T-helper 1 cell treated with Interleukin-12 subunit alpha and Interleukin-12 subunit beta and Interleukin-4 antibody, amounts not matched to agents 30 ng/mL and 1 ng/mL, for 36 hours (primary cell): Measurements from ENCODE around the gene GPS2. TPM values are rescaled to one million over a fixed set of nuclear protein-coding genes. Genes with fewer than 3 reads are reported as not detected.

Experiments used
- intact Hi-C: fragments of 100-400 bp; cut with micrococcal nuclease; formaldehyde crosslinking; loops from one replicate; pipeline ENCODE4 v1.15.1; 2024
- total RNA-seq: library from RNA; stranded (reverse); gene quantifications from 2 replicates; pipeline ENCODE4 v1.2.3, GENCODE V29; 2022

The GPS2 gene
- total RNA-seq, 1 donor from 2014 or later: 90.6 TPM

DNA sequence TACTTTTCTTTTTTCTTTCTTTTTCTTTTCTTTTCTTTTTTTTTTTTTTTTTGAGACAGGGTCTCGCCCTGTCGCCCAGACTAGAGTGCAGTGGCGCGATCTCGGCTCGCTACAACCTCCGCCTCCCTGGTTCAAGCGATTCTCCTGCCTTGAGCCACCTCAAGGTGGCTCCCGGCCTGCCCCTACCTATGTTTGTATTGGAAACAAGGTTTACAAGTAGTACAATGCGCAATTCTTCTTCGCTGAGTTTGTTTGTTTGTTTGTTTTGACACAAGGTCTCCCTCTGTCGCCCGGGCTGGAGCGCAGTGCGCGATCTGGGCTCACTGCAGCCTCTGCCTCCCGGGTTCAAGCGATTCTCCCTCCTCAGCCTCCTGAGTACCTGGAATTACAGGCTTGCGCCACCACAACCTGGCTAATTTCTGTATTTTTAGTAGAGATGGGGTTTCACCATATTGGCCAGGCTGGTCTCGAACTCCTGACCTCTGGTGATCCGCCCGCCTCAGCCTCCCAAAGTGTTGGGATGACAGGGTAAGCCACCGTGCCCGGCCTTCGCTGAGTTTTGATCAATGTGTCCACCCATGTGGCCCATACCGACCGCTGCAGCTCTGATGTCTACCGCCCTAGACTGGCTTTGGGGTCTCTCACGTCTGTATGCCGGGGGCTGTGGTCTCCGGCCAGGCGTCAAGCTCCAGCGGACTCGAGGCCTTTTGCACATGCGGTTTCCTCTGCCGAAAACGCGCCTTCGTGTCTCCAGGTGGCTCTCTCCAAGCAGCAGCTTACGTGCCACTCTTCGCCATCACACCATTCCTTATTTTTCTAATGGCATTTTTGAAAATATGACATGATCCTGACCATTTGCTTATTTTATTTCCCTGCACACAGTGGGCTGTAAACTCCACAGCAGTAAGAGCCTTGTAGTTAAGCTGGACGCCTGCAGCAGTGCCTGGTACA lies 19.7 kb downstream of the GPS2 start:
- intact Hi-C loops: loop anchor here (1.0 to 10.0 kb wide), 5 partner anchors 15 to 250 kb away; partner anchors contain the start of gene ELP5

- intact Hi-C loops: loop anchor here (1.0 to 10.0 kb wide), 3 partner anchors 13 to 160 kb away; partner anchors contain the start of genes ACAP1 and EIF5A
These were observed 20.5 kb downstream of the GPS2 start, which contains the start of gene YBX2 for GRCh38 chr17:7294614-7295153. Gene YBX2 (minus strand): TSS chr17:7294639. CDS start chr17:7294500, 139 bp downstream.

DNA sequence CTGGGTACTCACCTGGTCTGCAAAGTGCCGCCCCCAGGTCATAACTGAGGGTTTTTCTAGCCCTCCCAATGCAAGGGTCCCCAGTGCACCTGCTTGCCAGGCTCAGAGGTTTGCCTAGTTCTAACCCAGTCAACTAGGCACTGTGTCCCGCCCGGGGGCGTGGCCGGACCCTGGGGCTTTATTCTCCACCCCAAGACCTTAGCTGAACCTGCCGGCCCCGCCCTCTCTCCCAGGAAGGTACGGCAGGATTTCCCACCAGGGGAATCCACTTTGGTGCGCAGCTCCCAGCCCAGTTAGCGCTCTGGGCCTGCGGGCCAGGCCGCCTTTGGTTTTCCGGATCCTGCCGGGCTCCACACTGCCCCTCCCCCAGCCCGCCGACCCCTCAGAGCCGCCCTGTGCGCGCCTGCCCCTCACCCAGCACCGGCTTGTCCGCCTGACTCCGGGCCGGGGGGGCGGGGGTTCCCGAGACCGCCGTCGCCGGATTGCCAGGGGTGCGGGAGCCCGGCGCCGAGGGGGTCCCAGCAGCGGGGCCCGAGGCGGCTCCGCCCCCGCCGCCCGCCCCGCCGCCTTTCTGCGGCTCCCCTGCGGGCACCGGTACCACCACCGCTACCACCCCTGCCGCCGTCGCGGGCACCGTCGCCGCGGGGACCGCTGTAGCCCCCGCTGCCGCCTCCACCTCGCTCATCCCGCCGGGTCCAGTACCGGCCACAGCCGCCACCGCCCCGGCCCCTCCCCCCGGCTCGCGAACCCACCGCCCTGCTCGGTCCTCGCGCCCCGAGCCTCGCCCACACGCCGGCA lies 21.1 kb downstream of the GPS2 start:
- intact Hi-C loops: loop anchor here (1.0 to 10.0 kb wide), 3 partner anchors 13 to 159 kb away; partner anchors contain the start of genes ACAP1 and EIF5A

DNA sequence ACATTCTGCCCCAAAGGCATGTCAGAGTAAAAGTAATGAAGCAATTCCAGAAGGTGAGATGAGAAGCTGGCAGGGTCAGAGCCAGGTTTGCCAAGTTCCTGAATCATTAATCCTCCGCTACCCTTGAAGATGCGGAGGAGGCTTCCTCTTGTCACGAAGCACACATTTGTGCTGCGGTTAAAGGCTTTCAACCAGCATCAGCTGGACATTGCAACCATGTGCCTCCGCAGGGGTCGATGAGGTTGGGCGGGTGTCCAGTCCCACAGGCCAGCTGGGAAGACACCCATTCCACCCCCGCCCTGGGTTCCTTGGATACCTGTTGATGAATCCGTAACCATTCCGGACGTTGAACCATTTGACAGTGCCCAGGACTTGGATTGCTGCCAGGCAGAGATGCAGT lies 22.0 kb downstream of the GPS2 start:
- intact Hi-C loops: loop anchor here (10.0 kb wide), 1 partner anchor 158 kb away; no protein-coding TSS in a partner anchor

- intact Hi-C loops: loop anchor here (10.0 kb wide), 1 partner anchor 158 kb away; no protein-coding TSS in a partner anchor
These were observed 22.4 kb downstream of the GPS2 start for GRCh38 chr17:7292729-7293128.

- intact Hi-C loops: loop anchor here (10.0 kb wide), 1 partner anchor 157 kb away; no protein-coding TSS in a partner anchor
These were observed 23.0 kb downstream of the GPS2 start for GRCh38 chr17:7292194-7292593.

- intact Hi-C loops: loop anchor here (10.0 kb wide), 1 partner anchor 156 kb away; no protein-coding TSS in a partner anchor
These were observed 24.5 kb downstream of the GPS2 start for GRCh38 chr17:7290685-7291084.

DNA sequence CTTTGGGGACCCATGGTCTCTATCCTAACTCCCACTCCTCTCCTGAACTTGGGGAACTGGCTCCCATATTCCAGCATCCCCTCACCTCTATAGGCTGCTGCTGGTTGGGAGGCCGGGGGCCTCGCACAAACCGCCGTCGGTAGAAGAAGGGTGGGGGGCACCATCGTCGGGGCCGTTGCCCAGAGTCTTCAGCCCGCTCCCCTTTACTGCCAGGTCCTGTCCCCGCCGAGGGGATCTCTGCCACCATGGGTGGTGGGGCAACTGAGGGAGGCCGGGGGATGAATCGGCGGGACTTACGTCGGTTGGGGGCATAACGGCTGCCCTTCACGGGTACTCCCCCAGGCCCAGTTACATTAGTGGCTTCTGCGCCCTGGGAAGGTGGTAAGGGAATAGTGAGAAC lies 25.0 kb downstream of the GPS2 start:
- intact Hi-C loops: loop anchor here (10.0 kb wide), 1 partner anchor 155 kb away; no protein-coding TSS in a partner anchor

GRCh38 chr17:7289256-7290032 lies 25.7 kb downstream of the GPS2 start:
- intact Hi-C loops: loop anchor here (10.0 kb wide), 1 partner anchor 155 kb away; no protein-coding TSS in a partner anchor

DNA sequence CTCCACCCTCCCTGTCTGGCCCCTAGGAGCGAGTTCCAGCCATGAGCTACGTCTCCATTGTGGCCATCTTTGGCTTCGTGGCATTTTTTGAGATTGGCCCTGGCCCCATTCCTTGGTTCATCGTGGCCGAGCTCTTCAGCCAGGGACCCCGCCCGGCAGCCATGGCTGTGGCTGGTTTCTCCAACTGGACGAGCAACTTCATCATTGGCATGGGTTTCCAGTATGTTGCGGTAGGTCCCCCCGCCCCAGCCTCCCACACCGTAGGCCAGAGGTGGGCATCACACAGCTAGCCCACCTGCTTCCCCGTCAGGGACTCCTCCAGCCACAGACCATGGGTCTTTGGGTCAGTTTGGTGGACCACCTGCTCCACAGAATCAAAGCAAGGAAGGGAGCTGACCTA lies 29.5 kb downstream of the GPS2 start:
- intact Hi-C loops: no loop called here

- intact Hi-C loops: loop anchor here (5.0 kb wide), 1 partner anchor 238 kb away; no protein-coding TSS in a partner anchor
These were observed 30.2 kb downstream of the GPS2 start for GRCh38 chr17:7284911-7285310.

GRCh38 chr17:7283471-7284216 lies 31.5 kb downstream of the GPS2 start:
- intact Hi-C loops: loop anchor here (5.0 kb wide), 1 partner anchor 236 kb away; no protein-coding TSS in a partner anchor

GRCh38 chr17:7282752-7283321 lies 32.3 kb downstream of the GPS2 start:
- intact Hi-C loops: loop anchor here (5.0 kb wide), 1 partner anchor 236 kb away; no protein-coding TSS in a partner anchor

DNA sequence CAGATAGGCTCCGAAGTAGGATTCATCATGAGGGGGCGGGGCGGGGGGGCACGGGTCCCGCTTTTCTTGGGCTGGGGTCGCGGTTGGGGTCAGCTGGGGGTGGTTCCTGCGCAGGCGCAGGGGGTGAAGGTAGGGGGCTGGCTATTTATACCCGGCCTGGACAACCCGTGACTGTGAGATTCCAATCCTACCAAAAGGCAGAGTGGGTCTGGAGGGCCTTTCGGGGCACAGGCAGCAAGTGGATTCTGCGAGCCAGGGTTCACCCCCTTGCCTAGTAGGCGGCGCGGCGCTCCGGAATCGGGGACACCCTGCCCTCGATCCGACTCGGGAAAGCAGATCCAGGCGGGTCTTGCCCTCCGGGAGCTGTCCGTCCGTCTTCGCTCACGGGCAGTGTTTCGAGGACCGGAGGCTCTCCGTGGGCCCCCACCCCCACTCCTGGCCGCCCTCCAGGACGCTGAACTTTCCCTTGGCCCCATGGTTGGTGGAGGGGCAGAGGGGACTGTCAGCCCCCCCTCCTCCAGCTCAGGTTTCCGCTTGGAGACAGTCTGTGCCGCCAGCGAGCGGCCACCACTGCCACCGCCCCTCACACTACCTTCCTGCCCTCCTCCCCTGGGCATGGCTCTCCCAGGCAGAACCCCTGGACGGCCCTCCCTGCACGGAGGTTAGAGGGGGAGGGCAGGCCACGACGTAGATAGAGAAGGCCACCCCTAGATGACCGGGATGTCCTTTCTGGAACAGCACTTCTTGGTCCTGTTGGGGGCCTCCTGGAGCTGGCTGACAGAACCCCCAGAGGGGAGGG lies 33.0 kb downstream of the GPS2 start:
- intact Hi-C loops: loop anchor here (1.0 to 5.0 kb wide), 5 partner anchors 19 to 235 kb away; partner anchors contain the start of genes CLDN7, EIF5A, NEURL4 and TMEM102

DNA sequence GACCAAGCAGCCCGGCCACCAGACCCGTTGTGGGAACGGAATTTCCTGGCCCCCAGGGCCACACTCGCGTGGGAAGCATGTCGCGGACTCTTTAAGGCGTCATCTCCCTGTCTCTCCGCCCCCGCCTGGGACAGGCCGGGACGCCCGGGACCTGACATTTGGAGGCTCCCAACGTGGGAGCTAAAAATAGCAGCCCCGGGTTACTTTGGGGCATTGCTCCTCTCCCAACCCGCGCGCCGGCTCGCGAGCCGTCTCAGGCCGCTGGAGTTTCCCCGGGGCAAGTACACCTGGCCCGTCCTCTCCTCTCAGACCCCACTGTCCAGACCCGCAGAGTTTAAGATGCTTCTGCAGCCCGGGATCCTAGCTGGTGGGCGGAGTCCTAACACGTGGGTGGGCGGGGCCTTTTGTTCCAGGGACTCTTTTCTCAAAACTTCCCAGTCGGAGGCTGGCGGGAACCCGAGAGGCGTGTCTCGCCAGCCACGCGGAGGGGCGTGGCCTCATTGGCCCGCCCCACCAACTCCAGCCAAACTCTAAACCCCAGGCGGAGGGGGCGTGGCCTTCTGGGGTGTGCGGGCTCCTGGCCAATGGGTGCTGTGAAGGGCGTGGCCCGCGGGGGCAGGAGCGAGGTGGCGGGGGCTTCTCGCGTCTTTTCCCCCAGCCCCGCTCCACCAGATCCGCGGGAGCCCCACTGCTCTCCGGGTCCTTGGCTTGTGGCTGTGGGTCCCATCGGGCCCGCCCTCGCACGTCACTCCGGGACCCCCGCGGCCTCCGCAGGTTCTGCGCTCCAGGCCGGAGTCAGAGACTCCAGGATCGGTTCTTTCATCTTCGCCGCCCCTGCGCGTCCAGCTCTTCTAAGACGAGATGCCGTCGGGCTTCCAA lies 33.8 kb downstream of the GPS2 start, which contains the start of gene SLC2A4:
SLC2A4 (plus strand) TSS at position 645 of the 879 bp plus-strand sequence; CDS start at position 862, 217 bp downstream.
- intact Hi-C loops: loop anchor here (1.0 to 5.0 kb wide), 5 partner anchors 19 to 234 kb away; partner anchors contain the start of genes CLDN7, EIF5A, NEURL4 and TMEM102

GRCh38 chr17:7280519-7281073 lies 34.6 kb downstream of the GPS2 start:
- intact Hi-C loops: loop anchor here (1.0 to 5.0 kb wide), 8 partner anchors 16 to 281 kb away; partner anchors contain the start of genes CLDN7, EIF5A, NEURL4 and SENP3
